Measurements from ENCODE around the gene KIAA0930.

KIAA0930 gene

DNA sequence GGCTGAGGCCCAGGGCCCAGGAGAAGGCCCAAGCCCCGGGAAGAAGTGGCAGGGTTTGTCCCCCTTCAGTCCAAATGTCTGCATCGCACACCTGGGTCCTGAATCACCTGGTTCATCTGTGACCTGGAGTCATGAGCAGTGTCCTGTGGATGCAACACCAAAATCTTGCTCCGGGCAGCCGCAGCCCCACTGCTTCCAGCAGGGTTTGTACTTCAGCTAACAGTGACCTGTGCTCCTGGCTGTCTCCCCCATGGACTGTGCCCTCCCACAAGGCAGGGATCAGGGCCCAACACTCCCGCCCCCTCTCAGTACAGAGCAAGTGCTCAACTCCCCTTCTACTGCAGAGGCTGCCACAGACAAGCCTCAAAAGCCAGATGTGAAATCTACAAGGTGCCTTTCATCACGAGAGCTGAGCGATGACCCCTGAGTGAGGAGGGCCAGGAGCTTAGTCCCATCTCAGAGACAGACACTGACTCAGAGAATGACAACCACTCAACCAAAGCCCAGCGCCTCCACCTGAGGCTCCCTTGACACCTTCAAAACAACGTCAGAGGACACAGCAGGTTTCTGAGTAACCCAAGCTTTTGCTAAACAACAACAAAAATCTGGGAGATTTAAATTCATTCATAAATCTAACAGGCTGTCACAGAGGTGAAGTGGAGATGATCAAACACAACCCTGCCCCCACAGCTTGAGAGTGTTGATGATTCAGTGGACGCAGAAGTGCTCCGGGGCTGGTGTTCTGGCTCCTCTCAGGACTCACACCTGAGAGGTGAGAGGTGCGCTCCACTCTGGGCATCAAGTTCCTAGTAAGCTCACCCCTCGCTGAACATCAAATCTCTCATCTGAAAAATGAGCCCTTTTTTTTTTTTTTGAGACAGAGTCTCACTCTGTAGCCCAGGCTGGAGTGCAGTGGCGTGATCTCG lies 3.4 kb downstream of the KIAA0930 start:
- DNase-seq, result no peak

DNA sequence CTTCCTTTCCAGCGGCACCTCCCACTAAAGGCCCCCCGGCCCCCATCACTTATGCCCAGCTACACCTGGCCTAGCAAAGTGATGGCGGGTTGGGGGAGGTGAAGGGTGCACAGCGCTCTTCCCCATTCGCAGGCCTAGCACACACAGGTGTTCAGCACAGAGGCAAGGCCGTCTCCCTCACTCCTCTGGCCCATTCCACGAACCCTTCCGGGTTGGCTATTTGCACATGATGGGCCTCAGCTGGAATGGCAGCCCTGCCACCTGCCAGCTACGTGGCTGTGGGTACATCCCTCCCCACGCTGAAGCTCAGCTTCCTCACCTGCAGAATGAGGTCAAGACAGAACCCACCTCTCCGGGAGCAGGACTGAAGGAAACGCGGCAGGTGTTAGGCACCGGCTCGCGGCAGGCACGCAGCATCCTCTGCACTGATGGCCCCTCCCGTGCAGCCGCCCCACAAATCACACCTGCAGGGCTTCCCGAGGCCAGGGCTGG lies 4.8 kb downstream of the KIAA0930 start:
- no peak for DNase-seq

DNA sequence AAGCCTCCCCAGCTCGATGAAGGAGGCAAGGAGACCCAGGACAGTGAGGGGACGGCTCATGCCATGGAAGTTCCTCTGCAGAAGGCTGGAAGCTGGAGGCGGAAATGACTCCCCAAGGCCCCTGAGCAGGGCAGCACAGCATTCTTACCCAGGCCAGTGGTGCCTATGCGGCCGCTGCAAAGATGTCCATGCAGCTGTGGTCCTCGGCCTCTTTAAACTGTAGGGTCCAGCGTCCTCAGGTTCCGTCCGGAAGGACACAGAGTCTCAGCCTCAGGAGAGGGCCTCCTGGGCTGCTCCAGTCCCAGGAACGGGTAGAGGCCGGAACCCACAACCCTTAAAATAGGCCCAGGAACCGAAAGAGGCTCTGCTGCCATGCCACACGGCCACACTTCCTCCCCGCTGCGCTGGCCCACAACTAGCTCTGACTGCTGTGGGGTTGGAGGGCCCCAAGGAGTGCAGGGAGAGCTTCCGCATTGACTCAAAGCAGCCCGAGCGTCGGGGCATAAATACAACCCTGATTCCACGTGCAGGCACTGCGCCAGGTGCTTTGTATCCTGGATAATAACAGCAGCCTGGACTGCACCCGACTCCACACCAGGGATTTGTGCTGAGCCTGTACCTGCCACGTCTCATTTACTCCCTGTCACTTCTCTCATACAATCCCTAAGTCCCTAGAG lies 5.5 kb downstream of the KIAA0930 start:
- no peak for DNase-seq

DNA sequence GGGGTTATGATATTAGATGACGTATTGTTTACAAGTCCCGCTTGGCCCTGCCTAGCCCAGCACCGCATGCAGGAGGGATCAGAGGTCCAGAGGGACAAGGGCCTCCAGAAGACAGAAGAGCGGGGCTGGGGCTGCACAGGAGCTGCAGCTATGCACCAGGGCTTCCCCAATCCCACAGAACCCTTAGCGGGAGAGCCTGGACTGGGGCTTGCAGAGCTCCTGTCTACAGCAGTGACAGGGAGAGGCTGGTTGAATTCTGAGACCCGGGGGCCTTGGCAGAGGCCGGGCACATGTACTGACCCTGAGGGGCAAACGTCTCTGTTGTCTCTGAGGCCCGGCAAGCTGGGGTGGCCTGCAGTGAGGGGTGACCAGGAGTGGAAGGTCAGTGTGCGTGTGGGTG lies 6.9 kb downstream of the KIAA0930 start:
- DNase-seq, result no peak

DNA sequence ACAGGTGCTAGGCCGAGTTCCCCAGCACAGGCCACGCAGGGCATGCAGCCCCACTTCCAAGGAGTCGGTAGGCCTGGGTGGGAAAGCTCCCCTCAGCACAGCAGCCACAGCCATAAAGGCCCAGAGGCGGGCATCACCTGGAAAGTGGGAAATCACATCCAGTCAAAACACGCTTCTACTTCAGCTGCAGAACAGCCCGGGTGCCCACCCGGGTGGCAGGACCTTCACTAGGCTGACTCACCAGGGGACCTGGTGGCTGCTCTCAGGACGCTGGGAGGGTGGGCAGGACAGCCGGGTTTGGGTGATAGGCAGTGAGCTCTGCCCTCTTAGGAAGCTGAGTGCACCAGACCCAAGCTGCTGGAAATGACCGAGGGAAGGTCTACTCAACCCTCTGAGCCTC lies 7.3 kb downstream of the KIAA0930 start:
- no peak for DNase-seq

DNA sequence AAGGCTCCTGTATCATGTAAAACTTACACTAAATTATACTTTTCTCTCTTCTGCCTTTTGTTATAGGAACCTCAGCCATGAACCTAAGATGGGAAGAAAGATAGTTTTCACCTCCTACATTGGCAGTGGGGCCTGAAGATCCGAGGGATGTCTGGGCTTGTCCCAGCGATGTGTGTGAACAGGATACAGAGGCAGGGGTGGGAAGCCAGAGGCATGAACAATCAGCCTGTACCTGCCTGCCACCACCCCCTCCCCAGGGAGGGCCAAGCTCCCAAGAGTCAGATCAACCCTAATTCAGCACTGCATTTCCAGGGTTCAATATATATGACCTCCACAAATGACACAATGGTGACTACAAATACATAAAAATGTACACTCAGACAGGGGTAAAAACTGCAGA lies 9.4 kb downstream of the KIAA0930 start:
- DNase-seq, result no peak

DNA sequence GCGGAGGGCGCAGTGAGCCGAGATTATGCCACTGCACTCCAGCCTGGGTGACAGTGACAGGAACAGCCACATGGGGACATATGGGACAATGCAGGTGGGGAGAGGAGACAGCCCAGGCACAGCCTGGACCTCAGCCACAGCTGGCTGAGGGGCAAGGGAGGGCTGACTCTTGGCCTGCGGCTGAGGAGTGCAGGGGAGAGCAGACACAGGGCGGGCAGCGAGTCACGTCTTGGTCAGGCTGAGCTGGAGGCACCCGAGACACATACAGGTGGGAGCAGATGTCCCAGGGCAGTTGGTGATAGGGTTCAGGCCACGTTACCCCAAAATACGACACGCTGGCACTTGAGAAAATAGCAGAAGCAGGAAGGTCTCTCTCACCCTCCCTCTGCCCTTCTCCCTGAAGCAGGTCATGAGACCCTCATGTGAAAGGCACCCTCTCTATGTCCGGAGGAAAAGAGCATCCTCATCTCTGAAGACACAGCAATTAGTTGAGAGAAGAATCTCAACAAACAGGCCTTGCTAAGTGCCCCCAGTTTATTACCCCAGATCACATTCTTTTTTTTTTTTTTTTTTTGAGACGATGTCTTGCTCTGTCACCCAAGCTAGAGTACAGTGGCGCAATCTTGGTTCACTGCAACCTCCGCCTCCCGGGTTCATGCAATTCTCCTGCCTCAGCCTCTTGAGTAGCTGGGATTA lies 10.5 kb downstream of the KIAA0930 start:
- no peak for DNase-seq

DNA sequence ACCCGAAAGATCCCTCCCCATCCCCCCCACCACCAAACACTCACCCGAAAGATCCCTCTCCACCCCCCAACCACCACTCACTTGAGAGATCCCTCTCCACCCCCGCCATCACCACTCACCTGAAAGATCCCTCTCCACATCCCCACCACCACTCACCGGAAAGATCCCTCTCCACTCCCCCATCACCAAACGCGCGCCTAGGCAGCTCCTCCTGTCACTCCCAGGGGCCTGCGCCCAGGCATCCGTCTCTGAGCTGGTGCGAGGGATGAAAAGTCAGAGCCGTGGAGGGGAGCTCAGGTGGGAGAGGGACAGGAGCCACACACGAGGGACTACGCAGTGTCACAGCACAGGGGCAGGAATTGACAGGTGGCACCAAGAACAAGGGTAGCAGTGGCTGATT lies 11.5 kb downstream of the KIAA0930 start:
- no peak for DNase-seq

DNA sequence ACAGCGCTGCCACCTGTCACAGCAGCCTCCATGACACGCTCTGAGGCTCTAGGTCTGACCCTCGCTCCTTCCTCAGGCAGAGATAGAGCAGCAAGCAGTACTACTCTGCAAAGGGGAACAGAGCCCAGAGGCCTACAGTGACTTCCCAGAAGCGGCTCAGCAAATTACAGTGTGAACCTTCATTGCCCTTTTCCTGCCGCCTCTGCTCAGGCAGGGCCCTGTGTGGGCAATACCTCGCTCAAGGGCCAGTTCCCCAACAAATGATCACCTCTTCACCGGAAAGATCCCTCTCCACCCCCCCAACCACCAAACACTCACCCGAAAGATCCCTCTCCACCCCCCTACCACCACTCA lies 12.3 kb downstream of the KIAA0930 start:
- DNase-seq, result no peak

DNA sequence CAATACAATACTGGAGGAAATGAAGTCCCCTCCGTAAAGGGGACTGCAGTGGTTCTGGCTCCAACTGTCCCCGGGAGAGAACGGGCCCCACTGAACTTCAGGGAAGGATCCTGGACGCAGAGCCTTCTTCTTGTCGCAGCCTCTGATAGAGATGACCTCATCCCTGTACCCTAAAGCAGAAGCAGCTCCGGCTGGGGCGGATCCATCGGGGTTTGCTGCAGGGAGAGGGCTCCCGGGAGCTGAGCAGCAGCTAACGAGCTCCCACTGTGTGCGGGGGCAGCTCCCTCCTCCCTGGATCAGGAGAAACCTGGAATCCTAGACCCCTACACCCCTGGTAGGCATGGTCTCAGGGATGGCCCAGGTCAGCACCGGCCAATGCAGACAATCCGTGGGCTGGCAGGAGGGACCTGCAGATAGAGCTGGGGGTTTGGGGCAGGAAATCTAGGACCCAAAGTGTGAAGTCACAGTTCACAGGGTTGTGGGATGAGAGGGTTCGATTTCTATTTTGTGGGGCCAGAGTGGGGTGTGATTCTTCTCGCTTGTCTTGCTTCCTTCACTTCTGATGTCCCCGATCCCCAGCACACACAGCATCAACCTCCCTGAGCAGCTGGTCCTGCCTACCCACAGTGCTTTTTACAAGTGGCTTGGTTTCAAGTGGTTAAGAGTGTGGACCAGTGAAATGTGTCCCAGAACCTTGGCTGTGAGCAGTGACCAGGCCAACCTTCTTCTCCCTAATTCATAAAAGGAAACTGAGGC lies 12.9 kb downstream of the KIAA0930 start:
- DNase-seq, result no peak

DNA sequence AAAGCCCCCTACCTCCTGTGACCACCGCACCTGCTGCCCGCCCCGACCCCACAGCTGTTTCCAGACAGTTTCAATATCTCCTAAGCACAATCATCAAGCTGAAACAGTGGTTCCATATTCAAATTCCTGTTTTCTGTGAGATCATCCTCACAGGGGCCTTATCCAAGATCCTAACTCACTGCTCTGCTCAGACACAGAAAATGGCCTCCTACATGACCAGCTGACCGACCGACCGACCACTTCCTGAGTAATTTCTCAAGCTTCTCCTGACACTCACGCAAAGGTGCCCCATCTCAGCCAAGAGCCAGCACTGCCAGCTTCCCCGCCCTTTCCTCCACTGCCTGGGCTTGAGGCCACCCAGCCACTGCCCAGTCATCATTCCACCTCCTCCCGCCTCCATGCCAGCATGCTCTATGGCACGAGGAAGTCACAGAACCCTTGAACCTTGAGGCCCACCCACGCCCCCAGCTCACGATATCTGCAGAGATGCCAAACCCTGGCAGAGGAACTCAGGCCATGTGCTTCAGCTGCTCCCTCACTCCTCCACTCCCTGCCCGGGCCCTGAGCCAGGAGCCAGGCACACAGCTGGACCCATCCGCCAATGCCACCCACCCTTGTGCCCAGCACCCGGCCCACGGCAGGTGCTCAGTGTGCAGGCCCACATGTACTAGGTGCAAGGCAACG lies 14.0 kb downstream of the KIAA0930 start:
- no peak for DNase-seq

DNA sequence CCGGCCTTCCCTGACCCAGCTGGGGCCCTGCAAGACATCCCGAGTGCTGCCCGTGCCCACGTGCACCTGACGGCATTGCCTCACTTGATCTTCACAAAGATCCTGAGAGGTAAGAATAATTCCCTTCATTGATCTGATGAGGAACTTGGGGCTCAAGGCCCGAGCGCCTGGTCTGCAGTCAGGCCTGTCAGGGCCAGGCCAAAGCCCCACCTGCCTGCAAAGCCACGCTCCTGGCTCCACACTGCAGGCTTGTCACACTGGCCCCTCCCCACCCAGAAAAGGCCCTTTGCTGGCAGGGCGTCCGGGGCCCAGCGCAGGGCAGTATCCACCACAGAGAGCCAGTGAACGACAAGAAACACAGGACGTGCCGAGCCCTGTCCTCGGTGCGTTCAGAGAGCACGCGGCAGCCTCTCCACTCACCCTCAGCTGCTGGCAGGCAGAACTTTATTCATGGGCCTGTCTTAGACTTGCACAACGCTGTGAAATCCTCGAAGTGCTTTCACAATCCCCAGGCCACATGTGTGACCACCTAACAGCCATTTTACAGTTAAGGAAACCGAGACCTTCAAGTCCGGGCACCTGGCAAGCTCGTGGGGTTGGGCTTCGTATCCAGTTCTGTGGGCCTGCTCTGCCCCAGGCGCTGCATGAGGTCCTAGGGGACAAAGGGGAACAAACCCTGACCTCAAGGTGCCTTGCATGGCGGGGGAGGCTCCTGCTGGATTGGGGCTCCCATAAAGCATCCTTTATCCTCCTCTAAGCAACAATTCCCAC lies 14.8 kb downstream of the KIAA0930 start:
- no peak for DNase-seq

DNA sequence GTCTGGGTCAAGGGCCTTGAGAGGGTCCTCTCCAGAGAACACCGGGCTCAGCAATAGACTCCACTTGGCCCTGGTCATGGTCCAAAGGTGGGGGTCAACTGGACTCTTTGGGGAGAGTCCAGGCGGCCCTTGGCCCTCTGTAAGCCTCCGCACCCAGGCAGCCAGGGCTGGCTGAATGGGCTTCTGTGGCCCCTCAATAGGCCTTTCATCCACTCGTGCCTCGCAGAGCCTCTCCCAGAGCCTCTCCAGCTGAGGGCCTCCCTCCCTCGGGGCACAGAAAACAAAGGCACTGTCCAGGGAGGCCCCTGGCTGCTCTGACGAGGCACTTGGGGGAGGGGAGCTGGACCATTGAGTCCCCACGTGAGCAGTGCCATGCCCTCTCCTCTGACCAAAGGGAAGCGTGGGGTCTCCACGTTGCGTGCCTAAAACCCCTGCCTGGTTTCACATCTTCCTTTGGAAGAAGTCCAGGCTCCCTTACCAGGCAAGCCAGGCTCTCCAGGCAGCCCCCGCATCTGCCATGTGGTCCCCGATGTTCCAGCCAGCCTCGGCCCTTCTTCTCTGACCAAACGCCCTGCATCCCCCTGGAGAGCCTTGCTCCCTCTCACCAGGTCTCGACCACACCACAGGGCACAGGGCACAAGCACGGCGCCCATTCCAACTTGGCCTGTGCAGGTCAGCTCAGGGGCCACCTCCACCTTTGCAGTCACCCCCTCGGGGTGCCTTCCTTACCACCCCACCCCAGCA lies 15.5 kb downstream of the KIAA0930 start:
- no peak for DNase-seq

DNA sequence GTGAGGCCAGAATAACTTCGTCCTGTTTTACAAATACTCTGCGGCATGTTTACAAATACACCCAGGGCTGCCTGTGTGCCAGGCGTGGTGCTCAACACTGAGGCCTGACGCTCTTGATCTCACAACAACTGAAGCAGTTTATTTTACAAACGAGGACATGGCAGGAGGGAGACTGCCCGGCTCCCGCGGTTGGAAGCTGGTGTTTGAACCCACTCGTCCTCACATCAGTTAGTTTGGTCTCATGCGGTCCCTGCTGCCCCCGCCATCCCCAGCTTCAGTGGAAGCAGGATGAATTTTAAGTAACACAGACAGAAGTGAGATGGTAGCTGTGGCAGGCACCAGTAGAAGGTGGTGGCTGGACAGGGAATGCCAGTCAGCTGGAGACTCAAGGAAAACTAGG lies 16.4 kb downstream of the KIAA0930 start:
- DNase-seq, result no peak

DNA sequence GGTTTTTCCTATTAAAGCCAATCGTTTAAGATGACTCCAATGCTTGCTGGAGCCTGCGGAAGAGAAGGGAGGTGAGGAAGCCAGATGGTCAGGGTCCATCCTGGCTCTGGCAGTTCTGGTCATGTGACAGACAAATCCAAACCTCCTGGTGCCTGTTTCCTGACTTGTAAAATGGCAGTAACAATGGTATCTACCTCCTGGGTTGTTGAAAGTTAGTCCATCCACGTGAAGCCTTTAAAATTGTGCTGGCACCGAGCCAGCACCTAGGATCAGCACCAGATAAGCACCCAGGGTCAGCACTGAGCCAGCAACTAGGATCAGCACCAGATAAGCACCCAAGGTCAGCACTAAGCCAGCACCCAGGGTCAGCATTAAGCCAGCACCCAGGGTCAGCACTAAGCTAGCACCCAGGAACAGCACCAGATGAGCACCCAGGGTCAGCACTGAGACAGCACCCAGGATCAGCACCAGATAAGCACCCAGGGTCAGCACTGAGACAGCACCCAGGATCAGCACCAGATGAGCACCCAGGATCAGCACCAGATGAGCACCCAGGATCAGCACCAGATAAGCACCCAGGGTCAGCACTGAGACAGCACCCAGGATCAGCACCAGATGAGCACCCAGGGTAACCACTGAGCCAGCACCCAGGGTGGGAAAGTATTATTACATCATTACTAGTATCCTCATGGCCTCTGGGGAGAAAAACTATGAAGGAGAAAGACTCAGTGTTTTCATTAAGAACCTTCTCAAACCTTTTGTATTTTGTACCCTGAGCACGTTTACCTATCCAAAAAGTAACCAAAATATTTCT lies 17.2 kb downstream of the KIAA0930 start:
- no peak for DNase-seq

DNA sequence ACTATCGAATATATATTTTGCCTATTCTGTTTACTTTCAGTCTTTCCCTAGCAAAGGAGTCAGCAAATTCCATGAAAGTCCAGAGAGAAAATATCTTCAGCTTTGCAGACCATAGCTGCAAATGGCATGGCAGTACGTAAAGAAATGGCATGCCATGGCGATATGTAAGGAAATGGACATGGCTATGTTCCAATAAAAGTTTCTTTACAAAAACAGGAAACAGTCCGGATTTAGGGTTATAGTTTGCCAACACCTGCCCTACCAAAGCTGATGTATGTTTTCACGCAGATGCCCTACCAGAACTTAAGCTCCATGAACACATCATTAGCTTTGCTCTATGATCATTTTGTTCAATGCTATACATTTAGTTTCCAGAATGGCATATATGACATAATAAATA lies 19.5 kb downstream of the KIAA0930 start:
- no peak for DNase-seq

DNA sequence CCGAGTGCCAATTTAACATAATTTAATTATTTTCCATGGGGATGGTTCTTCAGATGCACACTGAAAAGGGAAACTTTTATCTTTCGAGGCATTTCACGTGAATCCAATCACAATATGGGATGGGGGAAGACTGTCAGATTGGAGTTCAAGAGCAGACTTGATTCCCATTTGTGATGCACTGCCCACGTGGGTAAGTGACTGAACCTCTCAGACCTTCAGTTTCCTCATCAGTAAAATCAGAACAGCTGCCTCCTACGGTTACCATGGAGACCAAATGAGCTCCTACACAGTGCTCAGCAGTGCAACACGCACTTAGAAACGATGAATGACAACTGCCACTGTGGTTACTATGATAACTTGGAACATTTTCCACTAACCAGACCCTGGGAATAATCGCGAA lies 21.7 kb downstream of the KIAA0930 start:
- peak; percentile 41 for DNase-seq

DNA sequence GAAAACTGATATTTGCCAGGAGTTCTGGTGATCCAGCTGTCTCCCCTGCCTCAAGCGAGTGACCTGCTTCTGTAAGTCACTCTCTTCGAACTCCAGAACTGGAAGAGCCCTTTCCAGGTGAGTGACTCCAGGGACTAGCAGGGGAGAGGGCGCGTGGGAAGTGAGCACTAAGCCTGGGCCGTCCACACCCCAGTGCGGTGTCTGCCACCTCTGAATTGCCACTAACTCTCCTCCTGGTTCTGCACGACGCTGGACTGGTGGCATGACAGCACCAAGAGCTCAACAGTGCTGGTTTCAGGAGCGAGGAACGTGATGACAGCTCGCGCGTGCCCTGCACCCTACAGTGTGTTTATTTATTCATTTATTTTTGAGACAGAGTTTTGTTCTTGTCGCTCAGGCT lies 22.9 kb downstream of the KIAA0930 start:
- DNase-seq, result no peak

DNA sequence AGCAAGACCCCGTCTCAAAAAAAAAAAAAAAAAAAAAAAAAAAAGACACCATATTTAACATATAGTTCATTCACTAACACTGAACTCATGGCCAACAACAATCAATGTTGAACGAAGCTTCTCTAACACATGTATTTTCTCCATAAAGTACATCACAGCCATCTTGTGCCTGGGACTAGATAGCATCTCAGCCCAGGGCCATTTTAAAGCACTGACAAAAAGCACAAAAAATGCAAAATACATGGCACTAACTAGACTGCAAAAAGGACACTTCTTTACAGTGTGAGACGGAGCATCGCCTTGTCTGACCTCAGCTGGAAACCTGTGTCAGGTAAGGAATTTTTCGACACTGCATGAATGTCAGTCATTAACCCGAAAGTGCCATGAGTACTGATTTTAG lies 23.3 kb downstream of the KIAA0930 start:
- no peak for DNase-seq
